Skeletal muscle tissue (tissue), 4 donors: ENCODE data around the gene GPR161. TPM values are rescaled to one million over a fixed set of nuclear protein-coding genes. Genes with fewer than 3 reads are reported as not detected.

Experiments
- H3K27ac ChIP-seq: one replicate; pipeline ENCODE4 v1.7.0; 2013; ENCODE audit warnings: mild to moderate bottlenecking, low read depth, low read length, inconsistent platforms
- H3K27me3 ChIP-seq, 3 donors: one replicate each; pipeline ENCODE4 v1.7.0; 2013; ENCODE audit warnings: low read length in 3 of 3; ENCODE audit not compliant: control insufficient read depth in 3 of 3, insufficient read depth in 3 of 3
- H3K36me3 ChIP-seq, 3 donors: one replicate each; pipeline ENCODE4 v1.7.0; 2013; ENCODE audit warnings: low read length in 3 of 3; ENCODE audit not compliant: control insufficient read depth in 3 of 3, insufficient read depth in 3 of 3
- H3K4me1 ChIP-seq, 3 donors: one replicate each; pipeline ENCODE4 v1.7.0; 2013; ENCODE audit warnings: low read length in 3 of 3, mild to moderate bottlenecking in 3 of 3; ENCODE audit not compliant: control insufficient read depth in 3 of 3, insufficient read depth in 3 of 3
- H3K4me3 ChIP-seq, 3 donors: one replicate each; pipeline ENCODE4 v1.7.0; 2013; ENCODE audit warnings: low read length in 3 of 3
- H3K9ac ChIP-seq, 3 donors: one replicate each; pipeline ENCODE4 v1.7.0; 2013; ENCODE audit warnings: low read length in 3 of 3, mild to moderate bottlenecking in 3 of 3, moderate library complexity in 2 of 3, low read depth in 1 of 3
- H3K9me3 ChIP-seq, 3 donors: one replicate each; pipeline ENCODE4 v1.7.0; 2013; ENCODE audit warnings: low read length in 3 of 3; ENCODE audit not compliant: control insufficient read depth in 3 of 3
- total RNA-seq: library from RNA; depleted of rRNA; stranded (reverse); fragments of >200 nt; gene quantifications from one replicate; pipeline ENCODE4 v1.2.3, GENCODE V29; 2014
- donor health status: Osteomylitis.

Gene GPR161
- total RNA-seq, 1 donor from 2014 or later = 8.9 TPM

DNA sequence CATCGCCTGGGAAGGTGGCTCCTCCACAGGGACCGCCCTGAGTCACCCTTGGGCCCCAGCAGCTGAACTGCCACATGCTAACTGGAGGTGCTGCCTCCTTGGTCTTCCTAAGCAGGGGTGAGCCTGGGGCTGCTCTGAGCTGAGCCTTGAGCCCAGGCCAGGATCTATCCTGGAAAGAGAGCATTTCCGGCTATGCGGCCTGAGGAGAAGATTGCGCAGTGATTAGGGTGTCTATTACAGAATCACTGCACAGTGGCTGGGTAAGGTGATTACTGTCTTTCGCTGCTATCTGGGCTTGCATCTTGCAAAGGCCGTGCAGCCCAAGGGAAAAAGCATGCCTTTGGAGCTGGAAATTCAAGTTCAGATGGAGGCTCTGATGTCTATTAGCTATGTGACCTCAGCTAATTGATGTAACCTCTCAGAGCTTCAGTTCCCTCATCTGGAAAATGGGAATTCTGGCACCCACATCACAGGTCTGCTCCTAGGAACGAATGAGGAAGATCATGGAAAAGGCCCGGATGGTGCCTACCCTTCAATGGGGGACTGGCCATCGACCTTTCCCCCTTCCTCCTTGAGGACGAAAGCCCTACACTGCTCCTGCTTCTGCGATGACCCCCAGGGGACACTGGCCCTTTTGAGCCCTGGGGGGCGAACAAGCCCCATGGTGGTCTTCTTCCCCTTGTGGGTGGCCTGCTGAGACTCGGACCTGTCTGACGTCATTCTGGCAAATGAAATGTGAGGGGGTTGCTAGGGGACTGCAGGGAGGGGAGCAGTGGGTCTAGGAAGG, 38.0 kb downstream of the GPR161 start:
- H3K9me3 ChIP-seq = no peaks in the 10 kb centered on the region
- H3K4me1 ChIP-seq = no peaks in the 10 kb centered on the region
- H3K27me3 ChIP-seq = peaks cover 0 to 1% (median 0%) of the 10 kb centered on the region in 3 donors
- no peak overlapping the region for H3K27ac ChIP-seq
- peaks cover 0 to 7% (median 4%) of the 10 kb centered on the region in 3 donors for H3K36me3 ChIP-seq
- no peak overlapping the region for H3K9ac ChIP-seq
- H3K4me3 ChIP-seq = no peak overlapping the region

DNA sequence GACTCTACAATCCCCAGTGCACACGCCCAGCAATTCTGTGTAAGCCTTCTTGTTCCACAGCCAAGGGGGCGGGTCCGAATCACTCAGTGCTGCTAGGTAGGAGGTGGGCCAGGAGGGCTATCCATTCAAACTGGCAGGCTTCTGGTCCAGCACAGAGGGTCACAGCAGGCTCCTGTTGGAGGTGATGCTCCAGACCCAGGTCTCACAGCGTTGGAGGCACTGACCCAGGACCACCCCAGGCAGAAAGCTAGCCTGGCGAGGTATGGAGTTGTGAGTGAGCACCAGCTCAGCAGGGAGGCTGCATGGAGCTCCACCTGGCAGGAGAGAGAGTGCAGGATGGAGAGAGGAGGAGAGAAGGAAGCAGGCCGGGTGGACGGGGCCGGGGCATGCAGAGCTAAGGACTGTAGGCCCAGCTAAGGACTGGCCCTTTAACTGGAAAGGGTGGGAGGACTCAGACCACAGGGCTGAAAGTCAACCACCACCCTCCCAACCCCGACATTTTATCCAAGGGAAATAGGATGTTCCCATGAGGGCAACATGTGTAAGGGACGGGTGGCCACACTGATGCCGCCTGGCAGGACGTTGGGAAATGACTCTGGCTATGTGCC, 38.7 kb downstream of the GPR161 start:
- H3K4me1 ChIP-seq = no peaks in the 10 kb centered on the region
- no peaks in the 10 kb centered on the region for H3K9me3 ChIP-seq
- no peak overlapping the region for H3K27ac ChIP-seq
- H3K36me3 ChIP-seq = peaks cover 0 to 7% (median 4%) of the 10 kb centered on the region in 3 donors
- H3K9ac ChIP-seq = no peak overlapping the region
- H3K27me3 ChIP-seq = peaks cover 0 to 4% (median 0%) of the 10 kb centered on the region in 3 donors
- H3K4me3 ChIP-seq = no peak overlapping the region

DNA sequence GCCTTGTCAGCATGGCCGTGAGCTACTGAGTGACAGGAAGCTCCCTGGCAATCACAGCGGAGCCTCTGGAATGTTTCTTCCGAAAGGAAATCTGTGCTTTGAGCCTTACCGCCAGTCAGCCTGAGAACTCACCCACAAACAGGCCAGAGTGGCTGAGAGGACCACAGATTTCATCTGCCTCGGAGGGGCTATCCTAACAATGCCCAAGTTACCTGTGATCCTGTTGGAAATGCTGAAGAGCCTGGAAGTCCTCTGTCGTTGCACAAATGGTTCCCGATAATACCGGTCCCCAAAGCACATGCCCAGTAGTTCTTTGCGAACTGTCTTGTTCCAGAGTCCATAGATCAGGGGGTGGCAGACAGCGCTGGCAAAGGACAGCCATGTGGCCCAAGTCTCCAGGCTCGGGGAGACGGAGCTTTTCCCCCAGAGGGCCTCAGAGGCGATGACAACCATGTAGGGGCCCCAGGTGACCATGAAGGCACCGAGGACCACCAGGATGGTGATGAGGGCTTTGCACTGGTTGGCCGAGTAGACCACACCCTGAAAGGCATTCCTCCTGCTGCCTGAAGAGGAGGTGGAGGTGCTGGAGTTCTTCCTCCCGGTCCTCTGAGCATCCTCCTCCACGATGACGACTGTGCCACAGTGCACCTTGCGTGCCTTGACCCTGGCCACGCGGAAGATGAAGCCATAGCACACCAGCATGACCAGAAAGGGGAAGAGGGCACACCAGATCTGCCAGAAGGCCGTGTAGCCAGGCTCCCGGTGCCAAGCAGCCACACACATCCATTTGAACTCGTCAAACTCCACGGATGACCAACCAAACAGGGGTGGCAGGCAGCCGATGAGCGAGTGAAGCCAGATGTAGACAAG, 40.2 kb downstream of the GPR161 start:
- H3K4me3 ChIP-seq = no peak overlapping the region
- H3K4me1 ChIP-seq = no peaks in the 10 kb centered on the region
- H3K9me3 ChIP-seq = no peaks in the 10 kb centered on the region
- H3K9ac ChIP-seq = no peak overlapping the region
- H3K27ac ChIP-seq = no peak overlapping the region
- H3K27me3 ChIP-seq = peaks cover 0 to 8% (median 0%) of the 10 kb centered on the region in 3 donors
- peaks cover 0 to 7% (median 4%) of the 10 kb centered on the region in 3 donors for H3K36me3 ChIP-seq

- Histone ChIP-seq H3K27me3 (peaks cover 0 to 11% (median 0%) of the 10 kb centered on the region in 3 donors), H3K27ac (no peak overlapping the region), H3K4me3 (no peak overlapping the region), H3K9me3 (no peaks in the 10 kb centered on the region), H3K36me3 (peaks cover 0 to 7% (median 4%) of the 10 kb centered on the region in 3 donors), H3K4me1 (no peaks in the 10 kb centered on the region), H3K9ac (no peak overlapping the region)
Measured at GRCh38 chr1:168095476-168095875, 41.3 kb downstream of the GPR161 start.

DNA sequence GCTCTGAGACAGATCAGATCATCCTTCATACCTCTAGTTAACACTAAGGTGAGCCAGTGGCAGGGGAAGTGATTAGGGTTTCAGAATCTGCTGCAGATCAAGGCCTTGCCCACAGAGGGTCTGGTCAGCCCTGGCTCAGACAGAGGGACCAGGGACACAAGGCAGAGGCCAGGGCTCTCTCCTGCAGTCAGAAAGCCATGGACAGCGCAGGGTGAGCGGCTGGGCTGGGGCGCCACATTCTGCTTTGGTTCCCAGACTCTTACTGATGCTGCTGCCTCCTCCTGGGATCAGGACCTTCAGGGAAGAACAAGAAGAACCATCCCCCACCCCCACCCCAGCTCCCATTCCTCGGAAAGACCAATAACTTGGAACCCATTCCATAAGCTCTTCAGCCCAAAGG, 43.1 kb downstream of the GPR161 start:
- Histone ChIP-seq H3K9me3 (no peaks in the 10 kb centered on the region), H3K27me3 (peaks cover 0 to 14% (median 0%) of the 10 kb centered on the region in 3 donors), H3K27ac (no peak overlapping the region), H3K36me3 (peaks cover 0 to 7% (median 4%) of the 10 kb centered on the region in 3 donors), H3K9ac (no peak overlapping the region), H3K4me1 (no peaks in the 10 kb centered on the region), H3K4me3 (no peak overlapping the region)

- H3K4me1 ChIP-seq = no peaks in the 10 kb centered on the region
- no peaks in the 10 kb centered on the region for H3K9me3 ChIP-seq
- peaks cover 0 to 7% (median 2%) of the 10 kb centered on the region in 3 donors for H3K36me3 ChIP-seq
- peaks cover 0 to 14% (median 0%) of the 10 kb centered on the region in 3 donors for H3K27me3 ChIP-seq
- no peak overlapping the region for H3K4me3 ChIP-seq
- H3K27ac ChIP-seq = no peak overlapping the region
- no peak overlapping the region for H3K9ac ChIP-seq
Measured at GRCh38 chr1:168092566-168093355, 44.0 kb downstream of the GPR161 start.

DNA sequence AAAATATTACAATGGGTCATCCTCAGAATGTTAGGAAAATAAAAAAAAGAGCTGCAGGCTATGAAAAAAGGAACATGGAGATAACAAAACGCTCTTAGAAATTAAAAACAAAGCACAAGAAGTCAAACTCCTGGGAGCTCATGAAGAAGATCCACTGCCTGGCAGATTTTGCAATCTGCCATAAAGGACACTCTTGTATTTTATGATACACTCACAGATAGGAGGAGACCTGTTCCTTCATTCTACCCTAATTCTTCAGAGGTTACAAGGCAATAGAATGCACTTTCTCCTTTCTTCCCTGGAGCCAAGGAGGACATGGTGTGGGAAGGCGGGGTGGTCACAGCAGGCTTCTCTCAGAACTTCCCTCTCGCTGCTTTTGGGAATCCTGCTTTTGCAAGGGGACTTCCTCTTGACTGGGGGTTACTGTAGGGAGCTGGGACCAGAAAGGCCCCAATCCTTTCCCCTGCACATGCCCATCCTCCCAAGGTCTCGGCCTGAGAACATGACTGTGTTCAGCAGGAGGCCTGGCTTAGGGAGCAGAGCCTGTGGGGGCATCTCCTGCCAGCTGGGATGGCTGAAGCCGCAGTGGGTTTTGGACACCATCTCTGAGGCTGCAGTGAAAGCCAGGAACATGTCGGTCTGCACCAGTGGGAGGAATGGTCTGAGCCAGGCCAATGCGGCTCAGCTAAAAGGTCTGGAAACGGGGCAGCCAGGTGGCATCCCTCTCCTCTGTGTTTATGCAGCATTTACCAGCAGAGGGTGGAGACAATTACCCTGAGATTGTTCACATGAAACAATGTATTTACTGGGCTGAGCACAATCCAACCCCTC, 44.8 kb downstream of the GPR161 start:
- no peak overlapping the region for H3K4me3 ChIP-seq
- H3K36me3 ChIP-seq = peaks cover 0 to 7% (median 2%) of the 10 kb centered on the region in 3 donors
- H3K27ac ChIP-seq = no peak overlapping the region
- H3K9ac ChIP-seq = no peak overlapping the region
- no peaks in the 10 kb centered on the region for H3K9me3 ChIP-seq
- no peaks in the 10 kb centered on the region for H3K4me1 ChIP-seq
- H3K27me3 ChIP-seq = peaks cover 0 to 14% (median 0%) of the 10 kb centered on the region in 3 donors

DNA sequence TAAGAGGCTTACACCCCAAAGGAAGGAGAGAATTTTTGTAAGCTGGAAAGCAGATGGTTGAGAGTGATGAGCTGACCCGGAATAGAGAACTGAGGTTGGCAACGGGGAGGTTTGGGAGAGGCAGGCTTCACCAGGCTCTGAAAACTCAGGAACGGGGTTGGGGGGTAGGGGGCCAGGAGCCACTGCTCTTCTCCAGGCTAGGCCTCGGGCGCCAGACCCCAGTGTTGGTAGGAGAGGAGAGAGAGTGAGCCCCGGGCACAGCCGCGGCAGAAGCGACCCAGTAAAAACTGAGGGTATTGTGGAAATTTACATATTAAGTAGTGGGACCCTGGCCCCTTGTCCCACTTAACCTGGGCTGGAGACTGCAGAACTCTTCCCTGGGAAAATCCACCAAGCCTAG, 45.7 kb downstream of the GPR161 start:
- no peak overlapping the region for H3K27ac ChIP-seq
- no peaks in the 10 kb centered on the region for H3K9me3 ChIP-seq
- H3K36me3 ChIP-seq = no peaks in the 10 kb centered on the region
- H3K4me3 ChIP-seq = no peak overlapping the region
- no peaks in the 10 kb centered on the region for H3K4me1 ChIP-seq
- peaks cover 0 to 14% (median 0%) of the 10 kb centered on the region in 3 donors for H3K27me3 ChIP-seq
- no peak overlapping the region for H3K9ac ChIP-seq

DNA sequence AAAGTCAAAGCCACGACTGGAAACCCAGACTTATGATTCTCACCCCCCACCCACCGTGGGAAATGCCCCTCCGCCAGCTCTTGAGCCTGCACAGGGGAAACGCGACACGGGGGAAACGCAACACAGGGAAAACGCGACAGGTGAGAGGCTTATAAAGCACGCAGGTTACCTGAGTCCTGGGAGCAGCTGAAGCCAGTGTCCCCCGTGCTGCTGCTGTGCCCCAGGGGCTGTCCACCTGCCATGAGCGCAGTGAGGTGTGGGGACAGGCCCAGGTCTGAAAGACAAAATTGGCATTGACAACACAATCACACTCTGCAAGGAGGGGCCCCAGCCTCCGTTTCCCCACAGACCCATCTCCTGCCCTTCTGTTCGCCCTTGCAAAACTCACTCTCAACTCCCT, 46.3 kb downstream of the GPR161 start:
- H3K9me3 ChIP-seq = no peaks in the 10 kb centered on the region
- no peak overlapping the region for H3K27ac ChIP-seq
- H3K36me3 ChIP-seq = no peaks in the 10 kb centered on the region
- H3K9ac ChIP-seq = no peak overlapping the region
- no peak overlapping the region for H3K4me3 ChIP-seq
- H3K27me3 ChIP-seq = peaks cover 0 to 14% (median 0%) of the 10 kb centered on the region in 3 donors
- peaks cover under 1 to 3% (median 3%) of the 10 kb centered on the region in 3 donors for H3K4me1 ChIP-seq
